NCI-H2196 (cell line): ENCODE measurements around the gene GNA15.
"Not testable (repeated sequence)": the region's sequence is repeated elsewhere in the genome, so short reads cannot be mapped to it uniquely, and the experiment has no call there.

ENCODE experiments used
- DNase-seq: peaks from one replicate; lab custom pipeline; 2025; ENCODE audit not compliant: unreplicated experiment; lab: John Stamatoyannopoulos, UW

Gene GNA15

DNA sequence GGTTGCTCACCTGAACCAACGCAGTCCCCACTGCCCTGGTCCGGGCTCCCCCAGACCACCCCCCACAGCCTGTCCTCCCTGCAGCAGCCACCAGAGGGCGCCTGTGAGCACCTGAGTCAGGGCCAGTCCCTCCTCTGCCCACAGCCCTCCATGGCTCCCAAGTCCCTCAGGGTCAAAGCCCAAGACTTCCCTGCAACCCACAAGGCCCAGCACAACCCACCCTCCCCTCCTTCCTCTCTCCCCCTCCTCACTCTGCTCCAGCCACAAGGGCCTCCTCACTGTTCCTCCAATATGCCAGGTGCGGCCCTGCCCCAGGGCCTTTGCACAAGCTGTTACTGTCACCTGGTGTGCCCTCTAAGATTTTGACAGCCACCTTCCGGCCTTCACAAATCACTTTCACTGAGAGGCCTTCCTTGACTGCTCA is 10.9 kb downstream of the GNA15 start:
- DNase-seq = no peak

DNA sequence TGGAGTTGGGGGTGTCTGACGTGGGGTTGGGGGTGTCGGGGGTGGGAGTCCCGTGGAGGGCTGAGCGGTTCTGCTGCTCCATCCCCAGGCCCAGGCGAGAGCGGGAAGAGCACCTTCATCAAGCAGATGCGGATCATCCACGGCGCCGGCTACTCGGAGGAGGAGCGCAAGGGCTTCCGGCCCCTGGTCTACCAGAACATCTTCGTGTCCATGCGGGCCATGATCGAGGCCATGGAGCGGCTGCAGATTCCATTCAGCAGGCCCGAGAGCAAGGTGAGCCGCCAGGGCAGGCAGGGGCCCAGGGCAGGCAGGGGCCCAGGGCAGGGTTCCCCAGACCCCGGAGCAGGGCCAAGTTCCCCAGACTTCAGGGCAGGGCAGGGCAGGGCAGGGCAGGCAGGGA is 12.7 kb downstream of the GNA15 start:
- DNase-seq = no peak

DNA sequence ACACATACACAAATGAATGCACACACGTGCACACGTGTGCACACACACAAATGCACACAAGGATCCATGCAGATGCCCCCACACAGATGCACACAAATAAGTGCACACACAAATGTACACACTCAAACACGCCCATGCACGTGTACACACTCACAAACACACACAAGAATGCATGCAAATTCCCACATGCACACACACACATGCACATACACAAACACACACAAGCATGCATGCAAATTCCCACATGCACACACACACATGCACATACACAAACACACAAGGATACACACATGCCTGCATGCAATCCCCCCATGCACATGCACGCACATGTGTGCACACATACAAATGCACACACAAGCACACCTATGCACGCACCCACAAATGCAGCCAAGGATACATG is 13.3 kb downstream of the GNA15 start:
- no peak for DNase-seq

DNA sequence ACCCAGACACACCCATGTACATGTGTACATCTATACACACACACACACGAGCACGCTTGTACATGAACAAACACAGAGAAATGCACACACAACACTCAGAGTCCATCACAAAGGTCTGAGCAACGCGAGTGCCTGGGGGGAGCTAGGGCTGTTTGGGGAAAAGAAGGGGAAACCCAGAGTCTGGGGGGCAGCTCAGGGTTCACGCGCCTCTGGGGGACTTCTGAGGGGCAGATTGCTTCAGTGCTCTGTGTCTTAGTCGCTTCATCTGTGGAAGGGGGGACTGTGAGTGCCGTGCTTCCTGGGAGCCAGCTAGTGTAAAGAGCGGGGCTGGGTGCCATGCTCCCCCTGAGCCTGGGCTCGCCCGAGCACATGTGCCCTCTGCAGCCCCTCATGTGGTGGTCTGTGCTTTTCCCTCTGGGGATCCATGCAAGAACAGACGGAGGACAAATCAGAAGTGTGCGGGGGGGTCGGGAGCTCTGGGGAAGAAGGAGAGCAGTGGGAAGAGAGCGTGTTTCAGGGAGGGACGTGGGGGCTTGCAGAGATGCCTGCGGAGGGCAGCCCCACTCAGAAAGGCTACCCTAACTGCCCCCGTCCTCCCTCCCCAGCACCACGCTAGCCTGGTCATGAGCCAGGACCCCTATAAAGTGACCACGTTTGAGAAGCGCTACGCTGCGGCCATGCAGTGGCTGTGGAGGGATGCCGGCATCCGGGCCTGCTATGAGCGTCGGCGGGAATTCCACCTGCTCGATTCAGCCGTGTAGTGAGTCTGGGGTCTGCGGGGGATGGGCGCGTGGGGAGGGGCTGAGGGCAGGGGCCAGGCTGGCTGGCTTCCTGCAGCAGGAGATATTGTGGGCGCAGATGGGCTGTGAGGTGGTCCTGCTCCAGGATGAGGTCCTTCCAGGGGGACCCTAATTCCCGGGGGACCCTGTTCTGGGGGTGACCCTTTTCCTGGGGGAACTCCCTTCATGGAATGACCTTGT is 14.0 kb downstream of the GNA15 start:
- no peak for DNase-seq

DNA sequence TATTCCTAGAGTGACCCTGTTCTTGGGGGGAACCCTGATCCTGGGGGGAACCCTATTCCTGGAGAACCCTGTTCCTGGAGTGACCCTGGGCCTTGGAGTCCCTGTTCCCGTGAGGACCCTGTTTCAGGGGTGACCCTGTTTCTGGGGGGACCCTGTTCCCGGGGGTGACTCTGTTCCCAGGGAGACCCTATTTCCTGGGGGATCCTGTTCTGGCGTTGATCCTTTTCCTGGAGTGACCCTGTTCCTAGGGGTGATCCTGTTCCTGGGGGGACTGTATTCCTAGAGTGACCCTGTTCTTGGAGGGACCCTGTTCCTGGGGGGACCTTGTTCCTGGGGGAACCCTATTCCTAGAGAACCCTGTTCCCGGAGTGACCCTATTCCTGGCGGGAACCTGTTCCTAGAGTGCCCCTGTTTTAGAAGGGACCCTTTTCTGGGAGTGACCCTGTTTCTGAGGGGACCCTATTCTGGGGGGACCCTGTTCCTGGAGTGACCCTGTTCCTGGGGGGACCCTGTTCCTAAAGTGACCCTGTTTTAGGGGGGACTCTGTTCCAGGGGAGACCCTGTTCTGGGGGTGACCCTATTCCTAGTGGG is 15.0 kb downstream of the GNA15 start:
- DNase-seq = no peak

DNA sequence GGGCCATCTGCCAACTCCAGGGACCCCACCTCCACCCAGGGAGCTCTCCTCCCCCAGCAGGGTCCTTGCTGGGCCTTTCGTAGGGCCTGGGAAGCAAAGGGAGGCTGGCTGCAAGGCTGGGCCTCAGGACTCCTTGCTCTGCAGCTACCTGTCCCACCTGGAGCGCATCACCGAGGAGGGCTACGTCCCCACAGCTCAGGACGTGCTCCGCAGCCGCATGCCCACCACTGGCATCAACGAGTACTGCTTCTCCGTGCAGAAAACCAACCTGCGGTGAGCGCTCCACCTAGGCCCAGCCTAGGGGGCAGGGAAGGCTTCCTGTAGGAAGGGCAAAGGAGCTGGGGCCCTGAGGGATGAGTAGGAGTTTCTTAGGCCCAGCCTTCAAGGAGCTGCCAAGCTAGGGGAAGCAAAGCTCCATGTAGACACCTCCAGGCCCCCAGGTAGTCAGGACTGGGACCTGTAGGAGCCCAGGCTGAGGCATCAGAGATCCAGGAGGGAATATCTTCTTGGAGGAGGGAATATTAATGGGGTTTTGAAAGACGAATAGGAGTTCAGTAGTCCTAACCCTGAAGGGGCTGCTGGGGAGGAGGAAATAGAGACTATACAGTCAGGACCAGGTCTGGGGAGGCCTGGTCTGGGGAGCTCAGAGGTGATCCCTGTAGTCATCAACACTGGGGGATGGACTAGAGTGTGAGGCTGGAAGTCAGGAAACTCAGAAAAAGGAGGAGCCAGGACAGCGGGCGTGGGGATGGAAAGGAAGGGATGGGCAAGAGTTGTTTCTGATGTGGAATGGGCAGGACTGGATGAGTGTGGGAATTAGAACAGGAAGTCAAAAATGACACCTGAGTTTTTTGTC is 16.0 kb downstream of the GNA15 start:
- DNase-seq = no peak

DNA sequence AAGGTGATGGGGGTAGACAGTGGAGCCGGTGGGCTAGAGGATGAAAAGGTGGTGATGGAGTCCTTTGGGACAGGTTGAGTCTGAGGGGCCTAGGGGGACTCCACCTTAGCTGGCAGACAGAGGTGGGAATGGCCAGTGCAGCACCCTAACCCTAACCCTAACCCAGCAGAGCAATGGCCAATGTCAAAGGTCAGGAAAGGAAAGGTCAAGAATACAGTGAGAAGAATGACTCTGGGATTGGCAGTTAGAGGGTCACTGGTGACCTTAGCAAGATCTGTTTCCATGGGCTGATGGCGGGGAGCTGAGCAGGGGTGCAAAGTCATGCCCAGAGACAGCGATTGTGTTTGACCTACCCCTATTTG is 16.6 kb downstream of the GNA15 start:
- DNase-seq = no peak

DNA sequence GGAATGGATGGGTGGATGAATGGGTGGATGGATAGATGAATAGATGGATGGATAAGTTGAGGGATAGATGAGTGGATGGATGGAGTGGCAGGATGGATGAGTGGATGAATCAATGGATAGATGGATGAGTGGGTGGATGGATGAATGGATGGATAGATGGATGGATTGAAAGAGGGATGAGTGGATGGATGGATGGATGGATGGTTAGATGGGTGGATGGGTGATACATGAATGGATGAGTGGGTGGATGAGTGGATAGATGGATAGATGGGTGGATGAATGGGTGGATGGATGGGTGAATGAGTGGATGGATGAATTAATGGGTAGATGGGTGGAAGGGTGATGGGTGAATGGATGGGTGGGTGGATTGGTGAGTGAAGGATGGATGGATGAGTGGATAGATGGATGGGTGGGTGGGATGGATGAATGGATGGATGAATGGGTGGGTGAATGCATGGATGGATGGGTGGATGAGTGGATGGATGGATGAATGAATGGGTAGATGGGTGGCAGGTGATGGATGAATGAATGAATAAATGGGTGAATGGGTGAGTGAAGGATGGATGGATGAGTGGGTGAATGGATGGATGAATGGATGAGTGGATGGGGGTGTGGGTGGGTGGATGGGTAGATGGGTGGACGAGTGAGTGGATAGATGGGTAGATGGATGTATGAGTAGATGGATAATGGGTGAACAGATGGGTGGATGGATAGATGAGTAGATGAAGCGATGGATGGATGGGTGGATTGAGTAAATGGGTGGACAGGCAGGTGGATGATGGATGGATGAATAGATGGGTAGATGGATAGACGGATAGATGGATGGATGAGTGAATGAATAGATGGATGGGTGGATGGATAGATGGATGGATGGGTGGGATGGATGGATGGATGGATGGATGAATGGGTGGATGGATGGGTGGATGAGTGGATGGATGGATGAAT is 17.7 kb downstream of the GNA15 start:
- DNase-seq = no peak

DNA sequence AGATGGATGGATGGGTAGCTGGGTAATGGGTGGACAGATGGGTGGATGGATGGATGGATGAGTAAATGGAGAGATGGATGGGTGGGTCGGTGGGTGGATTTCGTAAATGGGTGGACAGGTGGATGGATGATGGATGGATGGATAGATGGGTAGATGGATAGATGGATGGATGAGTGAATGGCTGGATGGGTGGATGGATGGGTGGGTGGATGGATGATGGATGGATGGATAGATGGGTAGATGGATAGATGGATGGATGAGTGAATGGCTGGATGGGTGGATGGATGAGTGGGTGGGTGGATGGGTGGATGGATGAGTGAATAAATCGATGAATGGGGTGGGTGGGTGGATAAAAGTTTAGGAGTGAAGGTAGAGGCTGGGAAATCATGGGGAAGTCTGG is 18.6 kb downstream of the GNA15 start:
- DNase-seq = not testable (repeated sequence)

DNA sequence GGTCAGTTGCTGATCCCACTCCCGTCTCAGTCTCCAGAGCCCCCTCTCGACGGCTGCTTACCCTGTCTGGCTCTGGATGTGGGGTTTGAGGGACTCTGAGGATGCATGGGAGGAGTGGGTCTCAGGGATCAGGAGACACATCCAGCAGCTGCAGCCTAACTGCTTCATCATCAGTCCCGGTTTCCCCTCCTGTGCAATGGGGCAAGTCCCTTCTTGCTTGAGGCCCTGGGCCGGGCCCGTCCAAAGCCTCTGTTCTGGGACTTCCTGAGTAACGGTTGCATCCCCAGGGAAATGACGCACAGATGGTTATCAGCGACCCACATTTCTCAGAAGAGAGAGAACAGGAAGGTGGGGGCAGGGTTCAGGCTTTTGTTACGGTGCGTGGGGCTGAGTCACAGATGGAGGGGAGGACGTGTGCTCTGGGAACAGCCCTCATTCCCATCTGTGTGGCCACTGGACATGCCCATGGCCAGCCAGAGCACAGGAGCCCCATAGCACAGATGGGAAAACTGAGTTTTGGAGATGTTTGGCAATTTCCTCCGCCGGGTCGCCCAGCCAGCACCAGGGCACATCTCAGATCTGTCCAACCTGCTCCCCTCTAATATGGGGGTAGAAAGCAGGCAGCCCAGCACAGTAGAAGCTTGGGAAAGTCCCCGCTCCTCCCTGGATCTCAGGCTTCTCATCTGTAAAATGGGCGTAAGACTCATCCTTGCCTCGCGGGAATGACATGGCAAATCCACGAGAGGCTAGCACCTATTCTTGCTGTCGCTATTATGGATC is 19.3 kb downstream of the GNA15 start:
- DNase-seq = no peak

DNA sequence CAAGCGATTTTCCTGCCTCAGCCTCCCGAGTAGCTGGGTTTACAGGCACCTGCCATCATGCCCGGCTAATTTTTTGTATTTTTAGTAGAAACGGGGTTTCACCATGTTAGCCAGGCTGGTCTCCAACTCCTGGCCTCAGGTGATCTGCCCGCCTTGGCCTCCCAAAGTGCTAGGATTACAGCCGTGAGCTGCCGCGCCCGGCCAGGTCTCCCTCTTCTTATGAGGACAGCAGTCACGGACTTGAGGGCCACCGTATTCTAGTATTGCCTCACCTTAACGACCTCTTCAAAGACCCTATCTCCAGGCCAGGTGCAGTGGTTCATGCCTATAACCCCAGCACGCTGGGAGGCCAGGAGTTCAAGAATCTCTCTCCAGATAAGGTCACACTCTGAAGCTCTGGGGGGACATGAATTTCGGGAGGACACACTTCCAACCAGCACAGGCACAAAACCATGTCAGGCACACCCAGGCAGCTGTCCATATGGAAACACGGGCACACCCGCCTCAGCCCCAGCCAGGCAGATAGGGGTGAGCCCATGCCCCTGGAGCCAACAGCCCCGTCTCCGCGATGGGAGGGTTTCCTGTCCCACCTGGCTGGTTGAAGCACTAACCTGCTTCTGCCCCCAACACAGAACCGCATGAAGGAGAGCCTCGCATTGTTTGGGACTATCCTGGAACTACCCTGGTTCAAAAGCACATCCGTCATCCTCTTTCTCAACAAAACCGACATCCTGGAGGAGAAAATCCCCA is 21.4 kb downstream of the GNA15 start:
- DNase-seq = no peak

DNA sequence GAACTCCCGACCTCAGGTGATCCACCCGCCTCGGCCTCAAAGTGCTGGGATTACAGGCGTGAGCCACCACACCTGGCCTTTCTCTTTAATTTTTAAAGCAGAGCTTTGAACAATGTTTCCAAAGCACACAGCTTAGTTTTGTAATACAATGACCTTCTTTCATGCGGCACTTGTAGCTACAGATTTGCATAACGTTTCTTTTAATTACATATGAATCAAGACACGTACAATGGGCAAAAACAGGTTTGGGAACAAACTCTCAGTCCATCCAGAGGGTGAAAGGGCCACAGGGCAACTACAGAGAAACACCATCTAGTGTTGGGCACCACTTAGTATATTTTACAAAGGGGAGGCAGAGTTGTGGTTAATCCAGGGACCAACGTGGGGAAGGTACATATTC is 23.7 kb downstream of the GNA15 start:
- DNase-seq = no peak

DNA sequence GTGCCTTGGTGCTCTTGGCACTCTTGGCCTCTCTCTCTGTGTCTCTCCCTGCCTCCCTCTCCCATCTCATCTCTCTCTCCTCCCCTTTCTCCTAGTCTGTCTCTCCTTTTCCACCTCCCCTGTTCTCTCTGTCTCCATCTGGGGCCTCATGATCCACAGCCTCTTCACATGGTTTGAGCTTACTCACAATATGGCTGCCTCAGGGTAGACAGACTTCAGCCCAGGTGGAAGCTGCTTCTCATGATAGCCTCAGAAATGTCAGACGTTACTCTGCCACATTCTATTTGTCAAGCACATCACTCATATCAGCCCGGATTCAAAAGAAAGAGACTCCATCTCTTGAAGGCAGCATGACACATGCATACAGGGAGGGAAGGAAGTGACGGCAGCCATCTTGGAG is 24.4 kb downstream of the GNA15 start:
- DNase-seq = no peak

DNA sequence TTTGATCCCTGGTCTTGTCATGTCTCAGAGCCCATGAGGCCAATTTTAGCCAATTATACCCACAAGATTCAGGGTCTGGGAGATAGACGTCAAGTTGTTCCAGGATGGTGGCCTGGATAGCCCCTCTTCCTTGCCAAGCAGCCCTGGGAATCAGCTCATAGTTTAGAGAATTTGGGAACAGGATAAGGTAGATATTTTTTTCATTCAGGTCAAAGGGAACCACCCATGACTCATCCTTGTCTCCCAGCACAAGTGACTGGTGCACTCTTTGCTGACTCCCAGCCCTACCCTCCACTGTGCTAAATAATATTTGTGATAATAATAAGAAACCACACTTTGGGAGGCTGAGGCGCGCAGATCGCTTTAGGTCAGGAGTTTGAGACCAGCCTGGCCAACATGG is 25.6 kb downstream of the GNA15 start:
- no peak for DNase-seq

DNA sequence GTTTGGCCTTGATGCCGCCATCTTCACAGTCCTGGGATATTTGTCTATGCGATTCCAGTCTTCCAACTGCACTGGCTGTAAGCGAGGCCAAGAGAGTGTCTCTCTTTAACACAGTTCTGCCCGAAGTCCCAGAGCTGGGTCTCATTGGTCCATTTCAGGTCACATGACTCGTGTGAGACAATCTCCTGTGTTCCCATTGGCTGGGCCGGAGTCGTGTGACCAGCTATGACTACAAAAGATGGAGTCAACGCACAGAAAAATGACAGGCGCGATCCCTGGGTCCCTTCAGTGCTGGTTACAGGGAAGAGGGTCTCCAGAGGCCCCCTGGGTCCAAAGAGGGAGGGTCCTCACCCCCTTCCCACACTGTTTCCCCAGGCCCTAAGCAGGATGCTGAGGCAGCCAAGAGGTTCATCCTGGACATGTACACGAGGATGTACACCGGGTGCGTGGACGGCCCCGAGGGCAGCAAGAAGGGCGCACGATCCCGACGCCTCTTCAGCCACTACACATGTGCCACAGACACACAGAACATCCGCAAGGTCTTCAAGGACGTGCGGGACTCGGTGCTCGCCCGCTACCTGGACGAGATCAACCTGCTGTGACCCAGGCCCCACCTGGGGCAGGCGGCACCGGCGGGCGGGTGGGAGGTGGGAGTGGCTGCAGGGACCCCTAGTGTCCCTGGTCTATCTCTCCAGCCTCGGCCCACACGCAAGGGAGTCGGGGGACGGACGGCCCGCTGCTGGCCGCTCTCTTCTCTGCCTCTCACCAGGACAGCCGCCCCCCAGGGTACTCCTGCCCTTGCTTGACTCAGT is 26.8 kb downstream of the GNA15 start:
- no peak for DNase-seq

DNA sequence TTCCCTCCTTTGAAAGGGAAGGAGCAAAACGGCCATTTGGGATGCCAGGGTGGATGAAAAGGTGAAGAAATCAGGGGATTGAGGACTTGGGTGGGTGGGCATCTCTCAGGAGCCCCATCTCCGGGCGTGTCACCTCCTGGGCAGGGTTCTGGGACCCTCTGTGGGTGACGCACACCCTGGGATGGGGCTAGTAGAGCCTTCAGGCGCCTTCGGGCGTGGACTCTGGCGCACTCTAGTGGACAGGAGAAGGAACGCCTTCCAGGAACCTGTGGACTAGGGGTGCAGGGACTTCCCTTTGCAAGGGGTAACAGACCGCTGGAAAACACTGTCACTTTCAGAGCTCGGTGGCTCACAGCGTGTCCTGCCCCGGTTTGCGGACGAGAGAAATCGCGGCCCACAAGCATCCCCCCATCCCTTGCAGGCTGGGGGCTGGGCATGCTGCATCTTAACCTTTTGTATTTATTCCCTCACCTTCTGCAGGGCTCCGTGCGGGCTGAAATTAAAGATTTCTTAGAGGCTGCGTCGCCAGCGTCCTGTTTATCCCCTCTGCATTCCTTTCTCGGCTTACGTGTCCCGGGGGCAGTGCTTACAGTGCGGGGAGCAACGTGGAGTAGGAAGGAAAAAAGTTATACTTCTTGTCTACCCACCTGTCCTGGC is 27.5 kb downstream of the GNA15 start:
- peak; percentile 77 for DNase-seq

DNA sequence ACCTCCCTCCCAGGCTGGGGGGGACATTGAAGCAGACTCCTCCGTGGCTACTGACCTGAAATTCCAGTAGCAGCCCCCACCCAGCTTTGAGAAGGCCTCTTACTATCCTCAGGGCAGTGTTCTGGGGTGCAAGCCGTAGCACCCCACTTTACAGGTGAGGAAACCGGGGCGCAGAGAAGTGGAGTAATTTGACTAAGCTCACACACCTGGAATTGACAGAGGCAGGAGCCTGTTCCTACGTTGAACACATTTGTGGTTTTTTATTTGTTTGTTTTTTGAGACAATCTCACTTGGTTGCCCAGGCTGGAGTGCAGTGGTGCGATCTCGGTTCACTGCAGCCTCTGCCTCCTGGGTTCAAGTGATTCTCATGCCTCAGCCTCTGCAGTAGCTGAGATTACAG is 28.1 kb downstream of the GNA15 start:
- DNase-seq = no peak
